Epidermal melanocyte (primary cell): ENCODE measurements around the gene PLCG2.
A peak's percentile ranks its signal among the peaks of the same experiment; 100 is the strongest.
"Not testable (repeated sequence)": the region's sequence is repeated elsewhere in the genome, so short reads cannot be mapped to it uniquely, and the experiment has no call there.

Experiments used
- DNase-seq: peaks from one replicate; pipeline ENCODE4 v3.0.0; 2011; ENCODE audit warnings: low spot score; ENCODE audit not compliant: insufficient read length

The PLCG2 gene

GRCh38 chr16:81778861-81779535 lies at the start of gene PLCG2:
Gene PLCG2, plus strand, starts transcription at chr16:81779291. Its CDS starts 6,699 bp downstream, at chr16:81785990.
- peak; percentile 59 for DNase-seq

- no peak for DNase-seq
Observed at GRCh38 chr16:81729451-81729850, 49.6 kb upstream of the PLCG2 start.

- peak; percentile 72 for DNase-seq
Observed at GRCh38 chr16:81730090-81731051, 48.7 kb upstream of the PLCG2 start.

GRCh38 chr16:81731649-81732048 lies 47.4 kb upstream of the PLCG2 start:
- no peak for DNase-seq

GRCh38 chr16:81732699-81733098 lies 46.4 kb upstream of the PLCG2 start:
- DNase-seq, result no peak

- DNase-seq, result no peak
Observed at GRCh38 chr16:81733295-81733694, 45.8 kb upstream of the PLCG2 start.

- DNase-seq, result no peak
Observed at GRCh38 chr16:81734632-81735434, 44.3 kb upstream of the PLCG2 start.

DNA sequence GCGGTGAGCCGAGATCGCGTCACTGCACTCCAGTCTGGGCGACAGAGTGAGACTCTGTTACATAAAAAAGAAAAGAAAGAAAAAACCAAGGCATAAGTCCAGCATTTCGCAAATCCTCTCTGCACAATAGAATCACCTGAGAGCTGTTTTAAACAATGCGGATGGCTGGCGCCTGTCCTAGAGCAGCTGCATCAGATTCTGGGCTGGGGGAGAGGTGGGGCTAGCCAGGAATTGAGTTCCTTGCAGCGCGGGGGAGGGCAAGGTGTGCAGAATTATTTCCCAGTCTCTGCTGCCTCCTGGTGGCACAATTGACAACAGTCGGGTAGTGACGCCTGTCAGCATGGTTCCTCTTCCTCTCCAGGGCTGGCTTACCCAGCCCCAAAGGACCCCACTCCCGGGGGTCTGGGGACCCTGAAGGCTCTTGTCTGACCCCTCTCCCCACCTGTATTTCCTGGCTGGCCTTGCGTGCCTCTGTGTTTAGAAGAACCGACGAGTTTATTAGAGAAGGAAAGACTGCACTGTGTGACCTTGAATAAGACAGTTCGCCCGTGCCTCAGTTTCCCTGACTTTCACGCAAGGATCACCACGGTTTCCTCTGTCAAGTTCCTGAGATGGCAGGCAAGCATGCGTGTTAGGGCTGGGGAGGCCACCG lies 41.1 kb upstream of the PLCG2 start:
- peak; percentile 67 for DNase-seq

DNA sequence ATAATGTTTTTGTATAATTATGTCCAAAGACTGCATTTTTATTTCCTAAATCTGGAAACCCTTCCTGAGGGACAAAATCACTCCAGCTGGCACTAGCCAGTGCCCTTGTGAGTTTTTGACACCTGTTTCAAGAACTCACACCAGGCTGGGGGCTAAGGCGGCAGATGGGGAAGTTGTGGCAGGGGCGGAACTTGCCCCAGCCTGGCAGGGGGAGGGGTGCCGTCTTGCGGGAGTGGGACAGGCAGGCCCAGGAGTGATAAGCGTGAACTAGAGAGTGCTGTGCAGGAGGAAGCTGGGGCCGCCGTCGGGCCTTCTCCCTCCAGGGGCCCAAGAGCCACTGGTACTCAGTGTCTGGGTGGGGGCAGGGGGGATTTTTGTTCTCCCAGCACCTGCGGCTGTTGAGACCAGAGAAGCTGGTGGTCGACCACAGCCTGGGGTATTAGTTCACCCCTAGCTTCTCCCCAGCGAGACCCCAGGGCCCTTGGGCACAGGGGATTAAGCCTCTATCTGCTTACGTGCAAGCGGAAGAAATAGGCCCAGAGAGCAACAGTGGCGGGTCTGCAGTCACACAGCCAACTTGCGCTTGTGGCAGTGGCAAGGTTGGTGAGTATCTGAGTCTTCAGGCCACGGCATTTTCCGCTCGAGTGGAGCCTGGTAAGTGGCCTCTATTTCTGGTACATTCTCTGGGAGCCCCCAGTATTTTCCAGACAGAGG lies 40.2 kb upstream of the PLCG2 start:
- no peak for DNase-seq

GRCh38 chr16:81739503-81739902 lies 39.6 kb upstream of the PLCG2 start:
- DNase-seq, result no peak

DNA sequence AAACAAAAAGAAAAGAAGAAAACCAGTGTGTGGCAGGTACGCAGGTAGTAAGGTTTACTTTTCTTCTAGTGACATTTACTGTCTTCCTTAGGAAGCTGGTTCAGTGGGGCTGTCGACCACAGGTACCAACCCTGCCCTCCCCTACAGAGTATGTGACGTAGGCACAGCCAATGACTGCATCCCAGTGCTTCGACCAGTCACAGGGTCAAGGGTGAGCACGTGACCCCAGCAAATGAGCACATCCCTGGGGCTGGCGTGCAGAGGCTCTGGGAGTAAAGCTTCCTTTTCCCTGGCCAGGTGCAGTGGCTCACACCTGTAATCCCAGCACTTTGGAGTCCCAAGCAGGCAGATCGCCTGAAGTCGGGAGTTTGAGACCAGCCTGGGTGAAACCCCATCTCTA lies 38.9 kb upstream of the PLCG2 start:
- no peak for DNase-seq

- not testable (repeated sequence) for DNase-seq
Observed at GRCh38 chr16:81741430-81741770, 37.7 kb upstream of the PLCG2 start.

GRCh38 chr16:81744385-81744784 lies 34.7 kb upstream of the PLCG2 start:
- no peak for DNase-seq

DNA sequence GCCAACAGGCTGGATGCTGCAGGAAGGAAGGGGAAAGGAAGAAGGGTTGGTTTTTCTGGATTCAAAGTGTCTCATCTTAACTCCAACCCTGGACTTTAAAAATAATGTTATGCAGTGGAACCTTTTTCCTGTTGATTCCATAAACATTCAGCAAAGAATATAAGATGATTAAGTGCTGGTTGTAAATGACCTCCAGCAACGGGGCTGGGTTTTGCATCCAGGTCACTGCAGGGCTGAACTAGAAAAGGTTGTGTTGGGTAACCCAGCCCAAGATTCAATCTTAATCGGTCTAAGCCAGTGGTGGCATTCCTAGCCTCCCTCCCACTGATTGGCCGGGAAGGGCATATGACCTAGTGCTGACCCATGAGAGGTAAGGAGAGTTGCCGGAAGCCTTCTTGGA lies 34.2 kb upstream of the PLCG2 start:
- no peak for DNase-seq

GRCh38 chr16:81745704-81746558 lies 33.2 kb upstream of the PLCG2 start:
- DNase-seq, result peak; percentile 59

- no peak for DNase-seq
Observed at GRCh38 chr16:81746566-81746965, 32.5 kb upstream of the PLCG2 start.

- DNase-seq, result no peak
Observed at GRCh38 chr16:81748476-81749198, 30.5 kb upstream of the PLCG2 start.

- no peak for DNase-seq
Observed at GRCh38 chr16:81752225-81752875, 26.7 kb upstream of the PLCG2 start.

- no peak for DNase-seq
Observed at GRCh38 chr16:81752876-81753227, 26.2 kb upstream of the PLCG2 start.
